Keratinocyte (primary cell): ENCODE results near the gene ACTN4. TPM values are rescaled to one million over a fixed set of nuclear protein-coding genes. Genes with fewer than 3 reads are reported as not detected.

ENCODE experiments used
- DNase-seq: peaks from one replicate; pipeline ENCODE4 v3.0.0-alpha.2; 2011; ENCODE audit warnings: low read depth, missing footprints, low spot score
- FAIRE-seq: peaks from 2 replicates; lab custom pipeline; 2011; peaks lifted over from hg19 to GRCh38; lab: Jason Lieb, UNC
- H2AFZ ChIP-seq: 2 replicates; pipeline ENCODE4 v1.6.0; 2012; ENCODE audit warnings: low read length, control low read depth, inconsistent platforms; ENCODE audit not compliant: control insufficient read depth
- H3K27ac ChIP-seq: 2 replicates; pipeline ENCODE4 v1.5.1; 2011; ENCODE audit warnings: low read length; ENCODE audit not compliant: control insufficient read depth, insufficient read depth
- H3K27me3 ChIP-seq: 3 replicates; pipeline ENCODE4 v1.6.0; 2011; ENCODE audit warnings: low read length; ENCODE audit not compliant: control insufficient read depth, insufficient read depth; ENCODE audit errors: extremely low read depth
- H3K36me3 ChIP-seq, 2 experiments: 2 replicates in 1 of 2; 3 replicates in 1 of 2; pipeline ENCODE4 v1.5.1; 2011; ENCODE audit warnings: low read length in 2 of 2, mild to moderate bottlenecking in 1 of 2; ENCODE audit not compliant: control insufficient read depth in 2 of 2, insufficient read depth in 2 of 2; ENCODE audit errors: extremely low read depth in 1 of 2
- H3K4me1 ChIP-seq: 3 replicates; pipeline ENCODE4 v1.5.1; 2011; ENCODE audit warnings: low read length; ENCODE audit not compliant: control insufficient read depth, insufficient read depth; ENCODE audit errors: extremely low read depth
- H3K4me2 ChIP-seq: 3 replicates; pipeline ENCODE4 v1.6.0; 2011; ENCODE audit warnings: low read depth, low read length; ENCODE audit not compliant: control insufficient read depth, insufficient read depth; ENCODE audit errors: extremely low read depth
- H3K4me3 ChIP-seq, 3 experiments: fragments of 200-600 bp in 1 of 3; sonication (generic) in 1 of 3; 2 replicates in 2 of 3; 3 replicates in 1 of 3; pipeline ENCODE4 v1.5.1; 2011 to 2016; ENCODE audit warnings: low read length in 3 of 3, mild to moderate bottlenecking in 3 of 3, control low read depth in 2 of 3, inconsistent platforms in 1 of 3, low read depth in 1 of 3, mixed read lengths in 1 of 3, mixed run types in 1 of 3, moderate library complexity in 1 of 3; ENCODE audit not compliant: control insufficient read depth in 2 of 3, insufficient read depth in 2 of 3; ENCODE audit errors: extremely low read depth in 1 of 3
- H3K79me2 ChIP-seq: 2 replicates; pipeline ENCODE4 v1.6.0; 2012; ENCODE audit warnings: low read length; ENCODE audit not compliant: control insufficient read depth, insufficient read depth
- H3K9ac ChIP-seq: 3 replicates; pipeline ENCODE4 v1.6.0; 2011; ENCODE audit warnings: low read length; ENCODE audit not compliant: control insufficient read depth, insufficient read depth; ENCODE audit errors: extremely low read depth
- H3K9me1 ChIP-seq: 3 replicates; pipeline ENCODE4 v1.6.0; 2011; ENCODE audit warnings: low read length; ENCODE audit not compliant: control insufficient read depth, insufficient read depth; ENCODE audit errors: extremely low read depth
- H3K9me3 ChIP-seq: 2 replicates; pipeline ENCODE4 v1.5.1; 2012; ENCODE audit warnings: low read depth, low read length; ENCODE audit not compliant: control insufficient read depth
- H4K20me1 ChIP-seq: 3 replicates; pipeline ENCODE4 v1.6.0; 2011; ENCODE audit warnings: low read length; ENCODE audit not compliant: control insufficient read depth, insufficient read depth; ENCODE audit errors: extremely low read depth
- CTCF ChIP-seq, 3 experiments: IDR thresholded peaks in 1 of 3; conservative IDR thresholded peaks in 1 of 3; optimal IDR thresholded peaks in 1 of 3; 2 replicates in 2 of 3; 3 replicates in 1 of 3; pipeline versions ENCODE3 to v1.5.1; 2011; ENCODE audit warnings: low read length in 3 of 3, mild to moderate bottlenecking in 3 of 3, moderate library complexity in 2 of 3, control low read depth in 1 of 3, inconsistent platforms in 1 of 3; ENCODE audit not compliant: insufficient read depth in 2 of 3; ENCODE audit errors: extremely low read depth in 1 of 3
- EZH2 ChIP-seq: IDR thresholded peaks from one replicate; pipeline ENCODE4 v1.6.1; 2012; ENCODE audit warnings: inconsistent platforms, mild to moderate bottlenecking, low read length, moderate library complexity
- dilution Hi-C: fragments of 300-500 bp; cut with MboI; formaldehyde crosslinking; loops from one replicate; pipeline ENCODE4 v1.7.0; 2020; ENCODE audit warnings: low sequenced_read_pairs; ENCODE audit not compliant: extremely low pct_ligation_motif_present
- polyA plus RNA-seq, 5 experiments: library from polyadenylated mRNA; depleted of rRNA in 3 of 5; stranded (reverse) in 3 of 5; stranded (forward) in 1 of 5; unstranded in 1 of 5; fragments of >200 nt; gene quantifications; 1 replicate in 1 of 5; 2 replicates in 3 of 5; 3 replicates in 1 of 5; pipeline versions ENCODE4 v1.2.1 to v1.2.3, GENCODE V29; 2011 to 2012; ENCODE audit warnings: missing spikeins in 2 of 5, low read depth in 1 of 5, low replicate concordance in 1 of 5

Gene ACTN4
- polyA plus RNA-seq, 1 donor (not counting 4 experiments of a cell fraction or from before 2014, with no cell fraction given), result 463 TPM

- dilution Hi-C loops, result no loop called here
- Histone ChIP-seq H3K79me2 (peaks cover 6% of the 10 kb centered on the region), H3K27ac (no peak overlapping the region), H3K9ac (no peak overlapping the region), H3K9me3 (no peaks in the 10 kb centered on the region), H3K4me3 (no peak overlapping the region), H3K4me1 (no peaks in the 10 kb centered on the region), H3K4me2 (no peak overlapping the region), H2AFZ (no peak overlapping the region), H3K9me1 (no peaks in the 10 kb centered on the region), H3K27me3 (no peaks in the 10 kb centered on the region), H4K20me1 (no peaks in the 10 kb centered on the region), H3K36me3 (peaks cover 51 to 69% of the 10 kb centered on the region in 2 experiments)
- TF ChIP-seq EZH2, result no peak
- no peak for TF ChIP-seq CTCF (optimal IDR thresholded peaks at IDR 0.05 in 1 of 3, IDR thresholded peaks at IDR 0.05 in 1 of 3, conservative IDR thresholded peaks at IDR 0.05 in 1 of 3; ENCODE audit: extremely low read depth in 1 of 3, insufficient read depth in 2 of 3, low read length in 3 of 3)
- DNase-seq, result no peak
- no peak for FAIRE-seq
These were observed 80.6 kb downstream of the ACTN4 start for GRCh38 chr19:38727868-38728660.

- DNase-seq, result no peak
- Histone ChIP-seq H3K79me2 (peaks cover 2% of the 10 kb centered on the region), H3K9ac (no peak overlapping the region), H3K9me1 (peaks cover 3% of the 10 kb centered on the region), H3K27me3 (no peaks in the 10 kb centered on the region), H3K4me2 (no peak overlapping the region), H3K36me3 (peaks cover 44 to 61% of the 10 kb centered on the region in 2 experiments), H4K20me1 (no peaks in the 10 kb centered on the region), H3K9me3 (no peaks in the 10 kb centered on the region), H2AFZ (no peak overlapping the region), H3K27ac (no peak overlapping the region), H3K4me1 (peaks cover 8% of the 10 kb centered on the region), H3K4me3 (no peak overlapping the region)
- no peak for TF ChIP-seq CTCF (optimal IDR thresholded peaks at IDR 0.05 in 1 of 3, IDR thresholded peaks at IDR 0.05 in 1 of 3, conservative IDR thresholded peaks at IDR 0.05 in 1 of 3; ENCODE audit: extremely low read depth in 1 of 3, insufficient read depth in 2 of 3, low read length in 3 of 3)
- no peak for TF ChIP-seq EZH2
- no peak for FAIRE-seq
- dilution Hi-C loops, result no loop called here
These were observed 81.5 kb downstream of the ACTN4 start for GRCh38 chr19:38728752-38729541.
